ENCODE measurements around the gene NUFIP2. TPM values are rescaled to one million over a fixed set of nuclear protein-coding genes. Genes with fewer than 3 reads are reported as not detected.

Gene NUFIP2
- total and polyA plus RNA-seq, 4 donors, result 2.7 to 30.2 (median 14.5) TPM

GRCh38 chr17:29283961-29284360, 10.0 kb downstream of the NUFIP2 start:
- Histone ChIP-seq H3K27ac (ENCODE audit: low read depth in 1 of 2, low read length in 2 of 2) (no peak overlapping the region), H3K9me3 (ENCODE audit: control insufficient read depth in 4 of 4, low read length in 3 of 4) (peaks cover 0 to 2% (median 0%) of the 10 kb centered on the region in 4 donors), H3K36me3 (ENCODE audit: control insufficient read depth in 4 of 4, insufficient read depth in 3 of 4, low read depth in 1 of 4, low read length in 3 of 4) (peaks cover 15 to 55% (median 42%) of the 10 kb centered on the region in 4 donors), H3K27me3 (ENCODE audit: control insufficient read depth in 4 of 4, insufficient read depth in 4 of 4, low read length in 3 of 4) (no peaks in the 10 kb centered on the region), H3K4me1 (ENCODE audit: control insufficient read depth in 4 of 4, insufficient read depth in 4 of 4, low read length in 3 of 4) (peaks cover 0 to 8% (median 3%) of the 10 kb centered on the region in 4 donors), H3K9ac (ENCODE audit: low read depth in 1 of 2, low read length in 2 of 2) (no peak overlapping the region), H3K4me3 (ENCODE audit: low read depth in 1 of 3, low read length in 3 of 3) (no peak overlapping the region)
- WGBS, result 81% methylated on average over 2 of the region's 2 CpGs
- no peak for DNase-seq (ENCODE audit: low spot score)
- TF ChIP-seq ATF3 (IDR thresholded peaks at IDR 0.05), result no peak
- no peak for TF ChIP-seq REST (IDR thresholded peaks at IDR 0.05)
- no peak for TF ChIP-seq HNF4G (IDR thresholded peaks at IDR 0.05)
- TF ChIP-seq SP1 (IDR thresholded peaks at IDR 0.05), result no peak
- no peak for TF ChIP-seq HNF4A (conservative IDR thresholded peaks at IDR 0.05)
- TF ChIP-seq MAX (IDR thresholded peaks at IDR 0.05), result no peak
- no peak for TF ChIP-seq JUND (IDR thresholded peaks at IDR 0.05)
- TF ChIP-seq FOXA2 (IDR thresholded peaks at IDR 0.05), result no peak
- TF ChIP-seq RXRA (IDR thresholded peaks at IDR 0.05), result no peak
- TF ChIP-seq RAD21 (IDR thresholded peaks at IDR 0.05), result no peak
- TF ChIP-seq TAF1 (conservative IDR thresholded peaks at IDR 0.05), result no peak
- TF ChIP-seq GABPA (IDR thresholded peaks at IDR 0.05 in 1 of 2, conservative IDR thresholded peaks at IDR 0.05 in 1 of 2), result no peak
- TF ChIP-seq CTCF (IDR thresholded peaks at IDR 0.05; ENCODE audit: low read depth, low read length, missing input control), result no peak
- no peak for TF ChIP-seq YY1 (IDR thresholded peaks at IDR 0.05)

- Histone ChIP-seq H3K4me3 (ENCODE audit: low read depth in 1 of 3, low read length in 3 of 3) (no peak overlapping the region), H3K27me3 (ENCODE audit: control insufficient read depth in 4 of 4, insufficient read depth in 4 of 4, low read length in 3 of 4) (no peaks in the 10 kb centered on the region), H3K36me3 (ENCODE audit: control insufficient read depth in 4 of 4, insufficient read depth in 3 of 4, low read depth in 1 of 4, low read length in 3 of 4) (peaks cover 15 to 58% (median 46%) of the 10 kb centered on the region in 4 donors), H3K4me1 (ENCODE audit: control insufficient read depth in 4 of 4, insufficient read depth in 4 of 4, low read length in 3 of 4) (peaks cover 0 to 7% (median 3%) of the 10 kb centered on the region in 4 donors), H3K9me3 (ENCODE audit: control insufficient read depth in 4 of 4, low read length in 3 of 4) (peaks cover 0 to 2% (median 0%) of the 10 kb centered on the region in 4 donors), H3K9ac (ENCODE audit: low read depth in 1 of 2, low read length in 2 of 2) (no peak overlapping the region), H3K27ac (ENCODE audit: low read depth in 1 of 2, low read length in 2 of 2) (no peak overlapping the region)
- WGBS, result 75% methylated on average over 5 of the region's 5 CpGs
- no peak for TF ChIP-seq GABPA (IDR thresholded peaks at IDR 0.05 in 1 of 2, conservative IDR thresholded peaks at IDR 0.05 in 1 of 2)
- TF ChIP-seq JUND (IDR thresholded peaks at IDR 0.05), result no peak
- no peak for TF ChIP-seq SP1 (IDR thresholded peaks at IDR 0.05)
- TF ChIP-seq HNF4G (IDR thresholded peaks at IDR 0.05), result no peak
- no peak for TF ChIP-seq ZBTB33 (IDR thresholded peaks at IDR 0.05)
- no peak for TF ChIP-seq FOXA2 (IDR thresholded peaks at IDR 0.05)
- TF ChIP-seq CTCF (IDR thresholded peaks at IDR 0.05; ENCODE audit: low read depth, low read length, missing input control), result no peak
- TF ChIP-seq TAF1 (conservative IDR thresholded peaks at IDR 0.05), result no peak
- no peak for DNase-seq (ENCODE audit: low spot score)
Observed at GRCh38 chr17:29283496-29283895, 10.5 kb downstream of the NUFIP2 start.
